MM.1S (cell line): ENCODE measurements around the gene COX6A1.

Source experiments
- DNase-seq: peaks from one replicate; pipeline ENCODE4 v3.0.0-alpha.2; 2015
- H2AFZ ChIP-seq: fragments of 300-600 bp; sonication (generic); 2 replicates; pipeline ENCODE4 v1.6.0; 2016; ENCODE audit warnings: antibody characterized with exemption, low read length
- H3F3A ChIP-seq: fragments of 300-600 bp; sonication (generic); 2 replicates; pipeline ENCODE4 v1.6.1; 2016; ENCODE audit warnings: mild to moderate bottlenecking, antibody characterized with exemption, low read length, moderate library complexity, mixed read lengths; ENCODE audit not compliant: insufficient read depth
- H3K27ac ChIP-seq: fragments of 300-600 bp; sonication (generic); 2 replicates; pipeline ENCODE4 v1.5.1; 2016; ENCODE audit warnings: mild to moderate bottlenecking, low read length
- H3K27me3 ChIP-seq: fragments of 300-600 bp; sonication (generic); replicated peaks from 2 replicates; pipeline ENCODE4 v1.6.0; 2016; ENCODE audit warnings: low read length; ENCODE audit not compliant: insufficient read depth
- H3K36me3 ChIP-seq: fragments of 300-600 bp; sonication (generic); replicated peaks from 2 replicates; pipeline ENCODE4 v1.6.1; 2016; ENCODE audit warnings: mild to moderate bottlenecking, low read length, mixed read lengths; ENCODE audit not compliant: insufficient read depth
- H3K4me1 ChIP-seq: fragments of 300-600 bp; sonication (generic); 2 replicates; pipeline ENCODE4 v1.6.1; 2016; ENCODE audit warnings: low read length, mixed read lengths
- H3K4me2 ChIP-seq: fragments of 300-600 bp; sonication (generic); 2 replicates; pipeline ENCODE4 v1.6.0; 2016; ENCODE audit warnings: low read depth, low read length
- H3K4me3 ChIP-seq: fragments of 300-600 bp; sonication (generic); 2 replicates; pipeline ENCODE4 v1.5.1; 2016; ENCODE audit warnings: low read length, mixed read lengths
- H3K79me2 ChIP-seq: fragments of 300-600 bp; sonication (generic); 2 replicates; pipeline ENCODE4 v1.6.1; 2016; ENCODE audit warnings: mixed run types, low read length, mixed read lengths
- H3K9ac ChIP-seq: fragments of 300-600 bp; sonication (generic); 2 replicates; pipeline ENCODE4 v1.6.1; 2016; ENCODE audit warnings: low read length, mixed read lengths
- H3K9me2 ChIP-seq: fragments of 300-600 bp; sonication (generic); replicated peaks from 2 replicates; pipeline ENCODE4 v1.6.1; 2016; ENCODE audit warnings: mild to moderate bottlenecking, low read length, mixed read lengths; ENCODE audit not compliant: insufficient read depth
- H3K9me3 ChIP-seq: fragments of 300-600 bp; sonication (generic); replicated peaks from 2 replicates; pipeline ENCODE4 v1.6.1; 2016; ENCODE audit warnings: mild to moderate bottlenecking, low read length, mixed read lengths; ENCODE audit not compliant: insufficient read depth
- H4K20me1 ChIP-seq: fragments of 300-600 bp; sonication (generic); 2 replicates; pipeline ENCODE4 v1.6.1; 2016; ENCODE audit warnings: mild to moderate bottlenecking, low read length, moderate library complexity, mixed read lengths; ENCODE audit not compliant: insufficient read depth
- EZH2 ChIP-seq: fragments of 300-600 bp; sonication (generic); optimal IDR thresholded peaks from 2 replicates; pipeline ENCODE3; 2017; ENCODE audit warnings: low read depth, mild to moderate bottlenecking, antibody characterized with exemption, low read length, mixed read lengths
- EZH2phosphoT487 ChIP-seq: fragments of 300-600 bp; sonication (generic); IDR thresholded peaks from 2 replicates; pipeline ENCODE4 v1.6.1; 2018; ENCODE audit warnings: antibody characterized with exemption, low read length
- TF ChIP-seq, protein P1 (sequence below): fragments of 300-600 bp; sonication (generic); IDR thresholded peaks from 2 replicates; pipeline ENCODE4 v1.5.1; 2016; ENCODE audit warnings: antibody characterized with exemption, low read length, mixed read lengths

COX6A1 gene

GRCh38 chr12:120438495-120439198 is 734 bp downstream of the COX6A1 start:
- TF ChIP-seq EZH2 (no peak), EZH2phosphoT487 (no peak)
- TF ChIP-seq, protein P1, sequence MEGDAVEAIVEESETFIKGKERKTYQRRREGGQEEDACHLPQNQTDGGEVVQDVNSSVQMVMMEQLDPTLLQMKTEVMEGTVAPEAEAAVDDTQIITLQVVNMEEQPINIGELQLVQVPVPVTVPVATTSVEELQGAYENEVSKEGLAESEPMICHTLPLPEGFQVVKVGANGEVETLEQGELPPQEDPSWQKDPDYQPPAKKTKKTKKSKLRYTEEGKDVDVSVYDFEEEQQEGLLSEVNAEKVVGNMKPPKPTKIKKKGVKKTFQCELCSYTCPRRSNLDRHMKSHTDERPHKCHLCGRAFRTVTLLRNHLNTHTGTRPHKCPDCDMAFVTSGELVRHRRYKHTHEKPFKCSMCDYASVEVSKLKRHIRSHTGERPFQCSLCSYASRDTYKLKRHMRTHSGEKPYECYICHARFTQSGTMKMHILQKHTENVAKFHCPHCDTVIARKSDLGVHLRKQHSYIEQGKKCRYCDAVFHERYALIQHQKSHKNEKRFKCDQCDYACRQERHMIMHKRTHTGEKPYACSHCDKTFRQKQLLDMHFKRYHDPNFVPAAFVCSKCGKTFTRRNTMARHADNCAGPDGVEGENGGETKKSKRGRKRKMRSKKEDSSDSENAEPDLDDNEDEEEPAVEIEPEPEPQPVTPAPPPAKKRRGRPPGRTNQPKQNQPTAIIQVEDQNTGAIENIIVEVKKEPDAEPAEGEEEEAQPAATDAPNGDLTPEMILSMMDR = no peak
- no peaks in the 10 kb centered on the region for H3K9me3 ChIP-seq
- H4K20me1 ChIP-seq = no peaks in the 10 kb centered on the region
- no peak for DNase-seq
- peak overlapping the region; percentile 79 for H3K4me3 ChIP-seq
- H3K4me2 ChIP-seq = peak overlapping the region; percentile 66; the same call in 1 of the 2 replicates
- peak overlapping the region; percentile 66; the same call in 1 of the 2 replicates for H3K9ac ChIP-seq
- peak overlapping the region; percentile 38; the same call in 1 of the 2 replicates for H3K27ac ChIP-seq
- H3K9me2 ChIP-seq = no peaks in the 10 kb centered on the region
- H3K79me2 ChIP-seq = peaks cover 44% of the 10 kb centered on the region
- H3K4me1 ChIP-seq = 0 out of 2 replicates have a peak, but pooled peaks cover 3% of the 10 kb centered on the region
- H3K36me3 ChIP-seq = no peaks in the 10 kb centered on the region
- no peak overlapping the region for H2AFZ ChIP-seq
- H3K27me3 ChIP-seq = no peaks in the 10 kb centered on the region
- no peaks in the 10 kb centered on the region; the same call in 1 of the 2 replicates for H3F3A ChIP-seq

DNA sequence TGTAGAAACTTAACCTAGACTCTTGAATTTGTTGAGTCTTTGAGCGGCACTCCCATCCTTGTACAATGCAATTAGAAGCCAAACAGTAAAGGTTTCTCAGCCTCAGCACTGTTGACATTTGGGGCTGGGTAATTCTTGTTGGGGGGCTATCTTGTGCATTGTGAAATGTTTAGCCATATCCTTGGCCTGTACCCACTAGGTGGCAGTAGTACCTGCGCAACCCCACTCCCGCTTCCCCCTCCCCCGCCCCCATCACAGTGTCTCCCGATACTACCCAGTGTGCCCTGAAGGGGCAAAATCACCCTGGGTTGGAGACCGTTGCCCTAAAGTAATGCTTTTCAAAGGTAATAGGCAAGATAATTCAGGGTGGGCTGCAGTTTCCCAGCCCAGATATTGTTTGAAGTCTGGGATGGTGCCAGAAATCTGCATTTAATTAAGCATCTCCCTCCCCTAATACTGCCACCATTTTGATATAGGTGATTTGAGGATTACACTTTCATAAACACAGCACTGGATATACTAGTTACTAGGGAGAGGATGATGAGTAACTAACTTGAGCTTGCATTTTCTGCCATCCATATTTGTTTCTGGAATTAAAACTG is 1.8 kb downstream of the COX6A1 start:
- Histone ChIP-seq H3K27ac (no peak overlapping the region), H3K9me2 (no peaks in the 10 kb centered on the region), H3K9me3 (no peaks in the 10 kb centered on the region), H3K27me3 (no peaks in the 10 kb centered on the region), H3K9ac (no peak overlapping the region), H4K20me1 (no peaks in the 10 kb centered on the region), H3K36me3 (no peaks in the 10 kb centered on the region), H3K4me3 (no peak overlapping the region), H3K4me1 (0 out of 2 replicates have a peak, but pooled peaks cover 3% of the 10 kb centered on the region), H3K4me2 (peak overlapping the region; percentile 19; the same call in 1 of the 2 replicates), H3K79me2 (peaks cover 53% of the 10 kb centered on the region), H3F3A (no peaks in the 10 kb centered on the region; the same call in 1 of the 2 replicates), H2AFZ (no peak overlapping the region)
- TF ChIP-seq EZH2 (no peak), EZH2phosphoT487 (no peak)
- TF ChIP-seq, protein P1 = peak; percentile 51
- DNase-seq = peak; percentile 47

DNA sequence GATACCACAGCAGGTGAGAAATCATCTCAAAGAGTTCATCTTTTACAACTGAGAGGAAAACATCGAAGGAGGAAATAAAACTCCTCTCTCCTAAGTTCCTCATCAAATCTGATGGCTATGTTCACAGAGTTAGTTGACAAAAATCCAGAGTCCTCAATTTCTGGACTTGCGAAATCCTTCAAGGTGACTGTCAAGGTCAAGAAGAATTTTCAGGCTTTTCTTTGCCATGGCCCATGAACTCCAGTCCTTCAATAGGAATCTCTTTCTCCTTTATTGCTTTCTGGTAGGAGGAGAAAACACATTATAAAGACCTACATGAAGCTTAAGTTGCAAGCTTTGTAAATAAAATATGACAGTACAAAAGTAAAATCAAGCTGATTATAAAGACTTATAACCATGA is 6.8 kb downstream of the COX6A1 start:
- TF ChIP-seq EZH2 (no peak), EZH2phosphoT487 (no peak)
- TF ChIP-seq, protein P1 = no peak
- DNase-seq = no peak
- no peak overlapping the region for H3K27ac ChIP-seq
- no peak overlapping the region for H2AFZ ChIP-seq
- H3K79me2 ChIP-seq = peaks cover 74% of the 10 kb centered on the region
- 0 out of 2 replicates have a peak, but pooled peaks cover 3% of the 10 kb centered on the region for H3K4me1 ChIP-seq
- no peak overlapping the region for H3K4me3 ChIP-seq
- no peaks in the 10 kb centered on the region for H4K20me1 ChIP-seq
- H3K27me3 ChIP-seq = no peaks in the 10 kb centered on the region
- no peak overlapping the region for H3K9ac ChIP-seq
- no peaks in the 10 kb centered on the region for H3K36me3 ChIP-seq
- H3K9me2 ChIP-seq = no peaks in the 10 kb centered on the region
- no peak overlapping the region; the same call in 1 of the 2 replicates for H3K4me2 ChIP-seq
- no peaks in the 10 kb centered on the region for H3K9me3 ChIP-seq
- H3F3A ChIP-seq = no peaks in the 10 kb centered on the region; the same call in 1 of the 2 replicates
